VCaP (cell line): ENCODE data around the gene HMBS.

Experiments used
- H3K27ac ChIP-seq: fragments of 450-650 bp; 2 replicates; pipeline ENCODE4 v1.5.1; 2017
- CTCF ChIP-seq: fragments of 450-650 bp; conservative IDR thresholded peaks from 2 replicates; pipeline ENCODE4 v1.5.1; 2017; ENCODE audit warnings: mild to moderate bottlenecking, moderate library complexity

The HMBS gene

GRCh38 chr11:119107538-119108145 lies 23.0 kb downstream of the HMBS start:
- peak overlapping the region; percentile 88 for H3K27ac ChIP-seq
- TF ChIP-seq CTCF, result no peak

- no peak for TF ChIP-seq CTCF
- H3K27ac ChIP-seq, result peak overlapping the region; percentile 88
Measured at GRCh38 chr11:119108146-119108856, 23.6 kb downstream of the HMBS start.

GRCh38 chr11:119108857-119109221 lies 24.2 kb downstream of the HMBS start:
- TF ChIP-seq CTCF, result no peak
- H3K27ac ChIP-seq, result peak overlapping the region; percentile 88

- no peak for TF ChIP-seq CTCF
- H3K27ac ChIP-seq, result peak overlapping the region; percentile 88; the same call in 1 of the 2 replicates
Measured at GRCh38 chr11:119109843-119110242, 25.2 kb downstream of the HMBS start.

- TF ChIP-seq CTCF, result no peak
Measured at GRCh38 chr11:119110439-119110838, 25.8 kb downstream of the HMBS start.

GRCh38 chr11:119111361-119111925 lies 26.8 kb downstream of the HMBS start:
- H3K27ac ChIP-seq, result no peak overlapping the region
- no peak for TF ChIP-seq CTCF

More at GRCh38 chr11:119110439-119110838, 25.8 kb downstream of the HMBS start:
- H3K27ac ChIP-seq, result no peak overlapping the region

- TF ChIP-seq CTCF, result no peak
- no peak overlapping the region for H3K27ac ChIP-seq
Measured at GRCh38 chr11:119112314-119113020, 27.8 kb downstream of the HMBS start.
